Globus pallidus (tissue), 1 donor: ENCODE measurements around the gene TK2.
A peak's percentile ranks its signal among the peaks of the same experiment; 100 is the strongest.
"Not testable (repeated sequence)": the region's sequence is repeated elsewhere in the genome, so short reads cannot be mapped to it uniquely, and the experiment has no call there.

ENCODE experiments used
- DNase-seq: peaks from one replicate; pipeline ENCODE4 v3.0.0-alpha.2; 2015; ENCODE audit warnings: low spot score

TK2 gene

DNA sequence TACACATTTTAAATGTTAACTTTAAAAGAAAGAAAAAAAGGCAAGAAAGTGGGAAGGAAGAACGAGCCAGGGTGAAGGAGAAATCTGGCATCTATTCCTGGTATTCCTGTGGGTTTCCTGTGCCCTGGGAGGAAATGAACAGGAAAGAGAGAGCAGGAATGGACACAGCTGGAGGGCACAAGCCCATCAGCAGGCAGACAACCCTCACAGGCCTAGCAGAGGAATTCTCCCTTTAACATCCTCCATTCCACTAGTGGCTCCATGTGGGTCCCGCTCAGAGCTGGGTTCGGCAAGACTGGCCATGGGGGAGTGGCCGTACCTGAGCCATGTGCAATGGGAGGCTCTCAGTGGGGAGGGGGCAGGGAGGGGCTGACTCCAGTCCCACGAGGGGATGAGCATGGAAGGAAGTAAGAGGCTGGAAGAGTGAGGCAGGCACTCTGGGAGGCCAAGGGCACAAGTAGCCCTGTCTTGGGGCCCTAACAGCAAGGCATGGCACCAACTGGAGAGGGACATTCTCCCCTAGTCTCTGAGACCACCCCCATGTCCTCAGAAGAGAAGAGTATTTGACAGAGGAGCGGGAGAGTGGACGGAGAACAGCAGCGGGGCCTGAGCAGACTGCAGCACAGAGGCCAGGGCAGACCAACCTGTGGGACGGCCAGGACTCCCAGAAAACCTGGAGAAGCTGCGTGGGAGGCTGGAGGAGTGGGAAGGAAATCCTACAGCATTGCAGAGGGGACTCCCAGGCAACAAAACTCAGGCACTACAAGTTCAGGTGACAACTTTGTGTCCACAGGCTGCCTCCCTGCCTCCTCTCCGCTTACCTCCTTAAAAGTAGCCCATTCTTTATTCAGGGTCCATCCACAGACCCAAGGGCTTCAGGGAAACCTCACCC lies 30.2 kb downstream of the TK2 start:
- no peak for DNase-seq

GRCh38 chr16:66517586-66518263 lies 32.2 kb downstream of the TK2 start:
- no peak for DNase-seq

- DNase-seq: peak; percentile 96
These were observed 32.9 kb downstream of the TK2 start for GRCh38 chr16:66516808-66517585.

DNA sequence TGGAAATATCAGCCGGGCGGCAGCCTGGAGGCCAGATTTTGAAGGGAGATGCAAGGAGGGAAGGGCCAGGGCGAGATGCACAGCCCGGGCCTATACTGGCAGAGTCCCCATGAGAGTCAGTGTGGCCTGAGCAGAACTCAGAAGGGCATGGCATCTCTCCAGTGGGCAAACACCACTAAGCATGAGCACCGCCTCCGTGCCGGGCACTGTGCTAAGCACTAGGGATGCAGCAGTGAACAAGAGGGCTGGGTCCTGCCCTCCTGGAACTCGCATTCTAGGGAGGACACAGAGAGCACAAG lies 33.5 kb downstream of the TK2 start:
- DNase-seq: no peak

DNA sequence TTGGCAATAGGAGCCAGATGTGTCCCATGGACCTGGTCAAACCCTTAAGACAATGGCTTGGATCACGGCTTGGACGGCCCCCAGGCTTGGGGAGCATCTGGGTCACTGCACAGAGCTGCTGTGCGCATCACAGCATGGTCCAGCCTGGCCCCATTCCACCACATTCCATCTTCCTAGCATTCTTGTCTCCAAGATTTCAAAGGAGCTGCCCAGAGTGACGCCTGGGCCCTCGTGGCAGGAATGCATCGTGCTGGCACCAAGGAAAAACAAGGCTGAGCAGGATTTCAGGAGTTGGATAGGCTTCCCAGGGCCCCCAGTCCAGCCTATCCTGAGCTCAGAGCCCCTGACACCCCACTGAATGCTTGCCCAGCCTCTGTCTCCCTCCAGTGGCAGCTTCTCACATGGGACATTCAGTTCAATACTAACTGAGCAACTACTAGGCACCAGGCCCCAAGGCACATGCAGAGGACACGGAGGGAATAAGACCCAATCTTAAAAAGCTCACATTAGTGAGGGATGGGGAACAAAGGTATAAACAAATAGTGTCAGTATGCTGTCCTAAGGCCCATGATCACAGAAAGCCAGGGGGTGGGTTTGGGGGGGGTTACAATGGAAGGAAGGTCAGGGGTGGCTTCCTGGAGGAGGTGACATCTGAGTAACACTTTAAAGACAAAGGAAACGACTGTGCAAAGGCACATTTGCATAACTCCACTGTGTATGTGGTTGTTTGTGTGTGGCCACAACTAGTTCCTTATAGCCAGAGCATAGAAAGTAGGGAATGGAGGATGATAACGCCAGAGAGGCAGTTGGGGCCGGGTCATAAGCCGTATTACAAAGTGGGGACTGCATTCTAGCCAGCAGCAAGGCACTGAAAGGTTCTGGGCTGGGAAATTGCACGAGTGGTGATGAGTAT lies 34.1 kb downstream of the TK2 start:
- no peak for DNase-seq

DNA sequence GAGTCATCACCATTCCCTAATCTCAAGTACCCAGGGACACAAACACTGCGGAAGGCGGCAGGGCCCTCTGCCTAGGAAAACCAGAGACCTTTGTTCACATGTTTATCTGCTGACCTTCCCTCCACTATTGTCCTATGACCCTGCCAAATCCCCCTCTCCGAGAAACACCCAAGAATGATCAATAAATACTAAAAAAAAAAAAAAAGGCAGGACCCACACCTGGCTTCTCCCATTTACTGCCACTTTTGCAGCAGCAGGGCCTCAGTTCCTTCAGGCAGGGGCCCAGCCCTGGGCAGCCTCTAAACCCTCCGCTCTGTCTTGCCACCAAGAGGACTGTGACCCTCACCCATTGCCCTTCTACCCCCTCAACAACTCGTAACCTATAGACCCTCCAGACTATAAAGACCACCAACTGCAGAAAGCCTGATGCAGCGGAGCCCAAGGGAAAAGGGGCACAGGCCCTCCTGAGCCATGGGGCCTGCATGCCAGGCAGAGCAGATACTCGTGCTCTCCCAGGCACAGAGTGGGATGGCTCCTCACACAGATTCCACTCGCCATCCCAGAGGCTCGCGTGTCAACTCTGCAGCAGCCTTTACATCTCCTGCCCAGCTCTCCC lies 34.8 kb downstream of the TK2 start:
- not testable (repeated sequence) for DNase-seq

DNA sequence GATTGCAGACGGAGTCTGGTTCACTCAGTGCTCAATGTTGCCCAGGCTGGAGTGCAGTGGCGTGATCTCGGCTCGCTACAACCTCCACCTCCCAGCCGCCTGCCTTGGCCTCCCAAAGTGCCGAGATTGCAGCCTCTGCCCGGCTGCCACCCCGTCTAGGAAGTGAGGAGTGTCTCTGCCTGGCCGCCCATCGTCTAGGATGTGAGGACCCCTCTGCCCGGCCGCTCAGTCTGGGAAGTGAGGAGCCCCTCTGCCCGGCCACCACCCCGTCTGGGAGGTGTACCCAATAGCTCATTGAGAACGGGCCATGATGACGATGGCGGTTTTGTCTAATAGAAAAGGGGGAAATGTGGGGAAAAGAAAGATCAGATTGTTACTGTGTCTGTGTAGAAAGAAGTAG lies 35.5 kb downstream of the TK2 start:
- DNase-seq: not testable (repeated sequence)

DNA sequence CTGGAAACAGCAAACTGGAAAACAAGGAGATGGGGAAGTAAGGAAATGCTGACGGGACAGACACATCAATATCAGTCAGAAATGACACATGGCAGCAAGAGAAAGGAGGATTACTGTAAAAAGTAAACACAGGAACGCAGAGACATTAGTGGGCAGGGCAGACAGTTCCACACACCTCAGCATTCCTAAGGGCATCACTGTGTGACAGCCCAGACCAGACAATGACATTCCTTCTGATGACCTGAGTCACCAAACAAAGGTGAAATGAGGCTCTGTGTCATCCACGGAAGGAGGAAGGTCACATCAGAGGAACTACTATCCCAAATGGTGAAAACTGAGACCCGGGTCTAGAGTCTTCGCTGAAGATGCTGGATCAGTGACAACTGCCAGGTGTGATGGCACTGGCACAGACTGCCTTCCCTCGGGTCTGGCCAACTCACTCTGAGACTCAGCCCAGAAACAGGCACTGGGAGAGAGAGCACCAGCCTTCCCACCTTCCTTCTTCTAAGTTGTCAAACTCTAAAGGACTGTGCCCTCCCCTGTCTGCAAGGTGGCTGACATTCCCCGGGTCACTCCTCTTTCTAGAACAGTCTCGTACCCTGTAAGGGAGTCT lies 36.7 kb downstream of the TK2 start:
- no peak for DNase-seq

DNA sequence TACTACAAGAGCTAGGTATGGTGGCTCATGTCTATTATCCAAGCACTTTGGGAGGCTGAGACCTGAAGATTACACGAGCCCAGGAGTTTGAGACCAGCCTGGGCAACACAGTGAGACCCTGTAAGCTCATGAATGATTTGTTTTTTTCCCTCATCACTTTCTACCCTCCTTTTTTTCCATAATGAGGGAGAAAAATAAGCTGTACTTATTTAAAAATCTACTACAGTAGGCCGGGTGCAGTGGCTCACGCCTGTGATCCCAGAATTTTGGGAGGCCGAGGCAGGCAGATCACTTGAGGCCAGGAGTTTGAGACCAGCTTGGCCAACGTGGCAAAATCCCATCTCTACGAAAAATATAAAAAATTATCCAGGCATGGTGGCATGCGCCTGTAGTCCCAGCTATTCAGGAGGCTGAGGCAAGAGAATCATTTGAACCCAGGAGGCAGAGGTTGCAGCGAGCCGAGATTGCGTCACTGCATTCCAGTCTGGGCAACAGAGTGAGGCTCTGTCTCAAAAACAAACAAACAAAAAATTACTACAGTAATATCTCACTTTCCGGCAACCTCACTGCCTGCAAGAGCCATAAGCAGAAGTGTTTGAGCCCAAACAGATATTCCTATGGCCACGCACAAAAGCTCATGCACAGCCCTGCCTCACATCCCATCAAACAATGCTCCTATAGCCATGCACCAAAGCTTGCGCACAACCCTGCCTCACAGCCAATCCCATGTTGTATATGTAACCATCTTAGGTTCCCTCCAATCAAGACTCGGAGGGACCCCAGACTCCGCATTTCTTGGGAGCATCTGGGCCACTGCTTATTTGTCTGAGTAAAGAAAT lies 37.4 kb downstream of the TK2 start:
- DNase-seq: no peak

DNA sequence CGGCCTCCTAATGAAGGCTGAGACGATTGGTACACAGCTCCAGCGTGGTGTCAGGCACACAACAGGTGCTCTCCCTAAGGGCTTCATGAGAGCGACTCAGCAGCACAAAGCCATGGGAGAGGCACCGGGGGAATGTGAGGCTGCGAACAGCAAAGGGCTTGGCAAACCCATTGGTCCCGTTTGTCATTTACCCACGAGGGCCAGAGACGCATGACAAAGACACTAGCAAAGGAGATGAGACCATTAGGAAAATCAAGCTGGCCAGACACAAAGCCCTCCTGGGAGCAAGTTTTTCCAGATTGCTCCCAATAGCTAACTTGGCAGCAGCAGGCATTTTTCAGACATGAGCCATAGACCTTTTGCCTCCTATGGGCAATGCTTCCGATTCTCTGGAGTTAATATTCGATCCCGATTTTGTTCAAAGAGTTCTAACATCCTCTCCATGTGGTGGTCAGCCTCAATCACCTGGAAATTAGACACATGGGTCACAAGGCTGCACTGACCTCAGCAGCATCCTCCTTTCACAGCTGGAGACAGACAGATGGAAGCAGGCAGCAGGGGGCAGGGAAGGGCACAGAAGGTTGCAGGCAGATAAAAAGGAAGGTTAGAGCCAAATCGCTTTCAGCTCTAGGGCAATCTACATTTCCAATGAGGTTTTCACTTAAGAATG lies 38.2 kb downstream of the TK2 start:
- DNase-seq: no peak

- DNase-seq: no peak
These were observed 39.0 kb downstream of the TK2 start for GRCh38 chr16:66510711-66511601.

GRCh38 chr16:66510298-66510697 lies 39.6 kb downstream of the TK2 start:
- DNase-seq: no peak

- DNase-seq: no peak
These were observed 40.3 kb downstream of the TK2 start for GRCh38 chr16:66509576-66509975.

DNA sequence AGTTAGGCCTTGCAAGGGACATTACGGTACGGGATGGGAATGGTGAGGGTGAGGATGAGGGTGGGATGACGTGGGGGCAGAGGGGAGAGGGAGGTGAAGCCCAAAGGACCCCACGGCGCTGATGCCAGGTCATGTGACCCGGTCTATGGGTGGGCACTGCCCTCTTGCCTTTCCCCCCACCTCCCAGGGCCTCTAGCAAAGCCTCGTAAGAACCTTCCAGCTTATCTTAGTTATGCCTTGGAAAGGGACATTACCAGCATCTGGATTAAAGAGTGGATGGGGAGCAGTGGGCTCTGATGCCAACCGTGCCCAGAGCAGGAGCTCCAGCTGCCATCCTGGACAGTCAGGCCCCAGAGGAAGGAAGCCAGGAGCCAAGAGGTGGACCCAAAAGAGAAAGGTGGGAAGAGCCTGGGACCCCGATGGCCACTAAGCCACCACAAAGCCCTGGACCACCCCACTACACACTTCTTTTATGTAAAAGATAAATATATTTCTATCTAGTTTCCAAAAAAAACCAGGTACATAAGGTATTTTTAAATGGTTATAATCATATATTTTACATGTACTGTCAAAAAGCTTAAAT lies 40.9 kb downstream of the TK2 start:
- no peak for DNase-seq

GRCh38 chr16:66508248-66508913 lies 41.5 kb downstream of the TK2 start:
- DNase-seq: no peak

- no peak for DNase-seq
These were observed 42.1 kb downstream of the TK2 start for GRCh38 chr16:66507731-66508239.

DNA sequence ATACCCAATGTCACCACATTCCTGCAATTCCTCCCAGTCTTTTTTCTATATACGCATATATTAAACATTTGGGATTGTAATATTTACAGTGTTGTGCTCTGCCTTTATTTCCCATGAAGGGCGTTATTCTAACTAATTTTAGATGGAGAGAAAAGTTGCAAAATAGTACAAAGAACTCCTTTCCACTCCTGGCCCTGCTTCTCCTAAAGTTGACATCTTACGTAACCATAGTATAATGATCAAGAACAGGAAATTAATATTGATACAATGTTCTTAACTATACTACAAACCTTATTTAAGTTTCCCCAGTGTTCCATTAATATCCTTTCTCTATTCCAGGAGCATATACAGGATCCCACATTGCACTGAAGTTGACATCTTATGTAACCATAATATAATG lies 46.3 kb downstream of the TK2 start:
- no peak for DNase-seq
